ENCODE data around the gene LAPTM5. TPM values are rescaled to one million over a fixed set of nuclear protein-coding genes. Genes with fewer than 3 reads are reported as not detected.

Gene LAPTM5
- total RNA-seq, 1 experiment from 2014 or later = 1.5 TPM

DNA sequence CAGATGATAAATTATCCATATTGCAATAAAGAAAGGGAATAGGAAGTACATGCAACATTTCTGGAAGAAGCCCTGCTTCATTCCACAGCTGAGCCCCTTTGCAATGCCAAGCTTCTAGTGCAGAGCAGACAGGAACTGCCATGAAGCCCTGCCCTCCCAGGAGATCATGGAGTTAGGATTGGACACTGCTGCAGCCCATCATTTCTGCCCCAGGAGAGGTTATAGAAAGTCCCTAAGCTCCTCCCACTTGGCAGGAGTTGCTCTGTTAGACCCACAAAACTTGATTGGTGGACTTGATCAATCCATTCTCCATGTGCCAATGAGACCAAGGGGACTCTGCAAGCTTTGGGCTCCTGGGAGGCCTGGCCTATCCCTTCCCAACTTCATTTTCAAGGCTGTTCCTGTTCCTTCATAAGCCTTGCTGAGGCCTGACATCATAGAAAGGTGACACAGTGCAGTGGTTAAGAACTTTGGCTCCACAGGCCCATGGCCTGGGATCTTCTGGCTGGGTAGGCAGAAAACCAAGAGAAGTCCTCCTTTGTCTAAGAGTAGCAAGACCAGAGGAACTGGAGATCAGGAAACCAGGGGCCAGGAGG is 1.3 kb upstream of the LAPTM5 start:
- Histone ChIP-seq H3K27ac (ENCODE audit: low read depth, low read length) (no peak overlapping the region), H3K4me2 (ENCODE audit: low read length) (no peak overlapping the region), H3K27me3 (ENCODE audit: insufficient read depth, low read length) (no peaks in the 10 kb centered on the region), H3K9ac (ENCODE audit: low read length) (no peak overlapping the region), H3K9me2 (ENCODE audit: insufficient read depth) (no peaks in the 10 kb centered on the region), H3K4me1 (ENCODE audit: control insufficient read depth in 1 of 2, insufficient read depth in 2 of 2, low read length in 2 of 2) (peaks cover 0 to 27% of the 10 kb centered on the region in 2 experiments; a peak in 3 of 4 replicates), H3K36me3 (ENCODE audit: control insufficient read depth in 1 of 2, insufficient read depth in 2 of 2, low read length in 2 of 2) (no peaks in the 10 kb centered on the region), H2AFZ (ENCODE audit: low read depth, low read length, poor library complexity, severe bottlenecking) (peak overlapping the region; percentile 78), H3K9me3 (ENCODE audit: control insufficient read depth in 1 of 2, insufficient read depth in 1 of 2, low read depth in 1 of 2, low read length in 2 of 2) (no peaks in the 10 kb centered on the region), H3K79me2 (ENCODE audit: insufficient read depth, low read length) (no peaks in the 10 kb centered on the region), H3K4me3 (replicated peaks in 1 of 2; ENCODE audit: low read depth in 1 of 2, low read length in 2 of 2) (no peak overlapping the region), H4K20me1 (ENCODE audit: insufficient read depth) (no peaks in the 10 kb centered on the region)
- no TSS peak for BruUV-seq (replicated peaks)
- DNase-seq (ENCODE audit: low read depth, low spot score) (peak; percentile 42), ATAC-seq (peak; percentile 87)
- intact Hi-C loops (cut with micrococcal nuclease) = no loop called here
- ChIA-PET RAD21 (ENCODE audit: low non-redundant PET in 1 of 2, low total read pairs in 2 of 2, uncharacterized antibody in 2 of 2, unreplicated experiment in 2 of 2) (no interaction called here), CTCF (interaction anchor here (1.4 to 1.8 kb wide), 2 partner anchors 21 to 39 kb away, joined by 3 to 9 read pairs; no protein-coding TSS in a partner anchor), POLR2A (interaction anchor here (0.6 to 1.0 kb wide), 2 partner anchors 27 to 40 kb away, joined by 3 to 4 read pairs; no protein-coding TSS in a partner anchor)
- TF ChIP-seq YY1 (IDR thresholded peaks at IDR 0.05; ENCODE audit: extremely low read depth, insufficient replicate concordance, low read depth, low read length) = no peak
- no peak for TF ChIP-seq SP1 (IDR thresholded peaks at IDR 0.05; ENCODE audit: low read depth)
- TF ChIP-seq CTCF (IDR thresholded peaks at IDR 0.05 in 2 of 3, conservative IDR thresholded peaks at IDR 0.05 in 1 of 3; ENCODE audit: borderline replicate concordance in 1 of 3, insufficient read depth in 1 of 3, low read depth in 2 of 3, low read length in 2 of 3) = no peak
- TF ChIP-seq RAD21 (IDR thresholded peaks at IDR 0.05; ENCODE audit: low read depth) = no peak

GRCh38 chr1:30758121-30758688 is 631 bp upstream of the LAPTM5 start:
- Histone ChIP-seq H2AFZ (ENCODE audit: low read depth, low read length, poor library complexity, severe bottlenecking) (no peak overlapping the region), H3K79me2 (ENCODE audit: insufficient read depth, low read length) (no peaks in the 10 kb centered on the region), H3K9me3 (ENCODE audit: control insufficient read depth in 1 of 2, insufficient read depth in 1 of 2, low read depth in 1 of 2, low read length in 2 of 2) (no peaks in the 10 kb centered on the region), H3K4me2 (ENCODE audit: low read length) (no peak overlapping the region), H3K36me3 (ENCODE audit: control insufficient read depth in 1 of 2, insufficient read depth in 2 of 2, low read length in 2 of 2) (no peaks in the 10 kb centered on the region), H3K4me1 (ENCODE audit: control insufficient read depth in 1 of 2, insufficient read depth in 2 of 2, low read length in 2 of 2) (peaks cover 0 to 27% of the 10 kb centered on the region in 2 experiments; a peak in 3 of 4 replicates), H3K27ac (ENCODE audit: low read depth, low read length) (no peak overlapping the region), H3K9me2 (ENCODE audit: insufficient read depth) (no peaks in the 10 kb centered on the region), H4K20me1 (ENCODE audit: insufficient read depth) (no peaks in the 10 kb centered on the region), H3K27me3 (ENCODE audit: insufficient read depth, low read length) (no peaks in the 10 kb centered on the region), H3K9ac (ENCODE audit: low read length) (no peak overlapping the region), H3K4me3 (replicated peaks in 1 of 2; ENCODE audit: low read depth in 1 of 2, low read length in 2 of 2) (no peak overlapping the region)
- ChIA-PET POLR2A (interaction anchor here (0.6 to 1.0 kb wide), 2 partner anchors 28 to 40 kb away, joined by 3 to 4 read pairs; no protein-coding TSS in a partner anchor), RAD21 (ENCODE audit: low non-redundant PET in 1 of 2, low total read pairs in 2 of 2, uncharacterized antibody in 2 of 2, unreplicated experiment in 2 of 2) (no interaction called here), CTCF (interaction anchor here (1.4 to 1.8 kb wide), 2 partner anchors 21 to 39 kb away, joined by 3 to 9 read pairs; no protein-coding TSS in a partner anchor)
- DNase-seq (ENCODE audit: low read depth, low spot score) (no peak), ATAC-seq (no peak)
- BruUV-seq (replicated peaks) = no TSS peak
- no peak for TF ChIP-seq MAX (IDR thresholded peaks at IDR 0.05)
- intact Hi-C loops (cut with micrococcal nuclease) = no loop called here

Data from HCT116 (cell line).